K562 (cell line): ENCODE measurements around the gene SAP130. TPM values are rescaled to one million over a fixed set of nuclear protein-coding genes. Genes with fewer than 3 reads are reported as not detected.
A peak's percentile ranks its signal among the peaks of the same experiment; 100 is the strongest.

Source experiments
- ARID3B ChIP-seq: fragments of 250-450 bp; sonication (Bioruptor Pico); IDR thresholded peaks from 2 replicates; pipeline ENCODE4 v1.4.0; 2020; ENCODE audit warnings: borderline replicate concordance
- ATF4 ChIP-seq: fragments of 450-650 bp; formaldehyde crosslinking; IDR thresholded peaks from 2 replicates; pipeline ENCODE4 v1.4.0; 2022; ENCODE audit warnings: mild to moderate bottlenecking, moderate library complexity
- BCOR ChIP-seq: fragments of 450-650 bp; IDR thresholded peaks from 2 replicates; pipeline ENCODE4 v1.6.1; 2016
- CSDE1 ChIP-seq, 2 experiments: fragments of 450-650 bp; IDR thresholded peaks; 2 replicates each; pipeline ENCODE4 v1.6.1; 2016; ENCODE audit warnings: mild to moderate bottlenecking in 1 of 2
- CTBP1 ChIP-seq: fragments of 450-650 bp; IDR thresholded peaks from 2 replicates; pipeline ENCODE4 v1.6.1; 2016; ENCODE audit warnings: borderline replicate concordance
- DIDO1 ChIP-seq: fragments of 450-650 bp; IDR thresholded peaks from 2 replicates; pipeline ENCODE4 v1.6.1; 2016; ENCODE audit warnings: low read depth, missing biosample characterization, missing genetic modification characterization
- EGR1 ChIP-seq: fragments of 450-650 bp; conservative IDR thresholded peaks from 2 replicates; pipeline ENCODE4 v1.6.1; 2017; ENCODE audit warnings: mild to moderate bottlenecking
- ELK1 ChIP-seq: sonication (generic); formaldehyde crosslinking; IDR thresholded peaks from 2 replicates; pipeline ENCODE4 v1.8.1; 2022; ENCODE audit warnings: missing genetic modification reagents
- ETS2 ChIP-seq: IDR thresholded peaks from 2 replicates; pipeline ENCODE4 v1.6.1; 2016; ENCODE audit warnings: borderline replicate concordance, missing genetic modification characterization, mild to moderate bottlenecking, moderate library complexity, missing compliant biosample characterization; ENCODE audit not compliant: poor library complexity, severe bottlenecking
- FOXJ3 ChIP-seq: sonication (generic); formaldehyde crosslinking; IDR thresholded peaks from 2 replicates; pipeline ENCODE4 v1.4.0; 2020; ENCODE audit warnings: mild to moderate bottlenecking, missing genetic modification reagents
- GMEB1 ChIP-seq: fragments of 250-450 bp; sonication (Bioruptor Pico); IDR thresholded peaks from 2 replicates; pipeline ENCODE4 v1.4.0; 2020; ENCODE audit warnings: mild to moderate bottlenecking
- MAFK ChIP-seq: IDR thresholded peaks from 2 replicates; pipeline ENCODE4 v1.6.1; 2011; ENCODE audit warnings: low read length, improper control_type of control experiment
- PHF21A ChIP-seq: fragments of 450-650 bp; IDR thresholded peaks from 2 replicates; pipeline ENCODE4 v1.6.1; 2017; ENCODE audit warnings: low read depth, borderline replicate concordance
- RCOR1 ChIP-seq, 2 experiments: IDR thresholded peaks; 2 replicates each; pipeline ENCODE4 v1.6.1; 2012; ENCODE audit warnings: low read depth in 2 of 2, low read length in 2 of 2, borderline replicate concordance in 1 of 2, improper control_type of control experiment in 1 of 2
- SIX5 ChIP-seq, 2 experiments: IDR thresholded peaks; 2 replicates each; pipeline ENCODE4 v1.6.1; 2011; ENCODE audit warnings: low read length in 2 of 2, borderline replicate concordance in 1 of 2, low read depth in 1 of 2, mild to moderate bottlenecking in 1 of 2, moderate library complexity in 1 of 2; ENCODE audit not compliant: insufficient read depth in 1 of 2
- TEAD1 ChIP-seq, 2 experiments: fragments of 450-650 bp in 1 of 2; sonication (generic) in 1 of 2; formaldehyde crosslinking; IDR thresholded peaks; 2 replicates each; pipeline versions ENCODE4 v1.4.0 to v1.8.0; 2020 to 2022; ENCODE audit warnings: mild to moderate bottlenecking in 2 of 2, missing genetic modification reagents in 1 of 2
- ZBED1 ChIP-seq: IDR thresholded peaks from 2 replicates; pipeline ENCODE4 v1.6.1; 2014
- ZFP91 ChIP-seq: sonication (generic); formaldehyde crosslinking; IDR thresholded peaks from 2 replicates; pipeline ENCODE4 v1.8.0; 2022; ENCODE audit warnings: mild to moderate bottlenecking, missing genetic modification reagents
- ZKSCAN1 ChIP-seq: fragments of 150-350 bp; IDR thresholded peaks from 2 replicates; pipeline ENCODE4 v1.6.1; 2016; ENCODE audit warnings: low read depth, low read length
- ZNF3 ChIP-seq: fragments of 250-450 bp; sonication (Bioruptor Pico); IDR thresholded peaks from 2 replicates; pipeline ENCODE4 v1.5.0; 2021; ENCODE audit warnings: mild to moderate bottlenecking, moderate library complexity
- ZNF316 ChIP-seq: fragments of 450-650 bp; IDR thresholded peaks from 2 replicates; pipeline ENCODE4 v1.6.1; 2016
- ZNF398 ChIP-seq: fragments of 250-450 bp; sonication (Bioruptor Pico); IDR thresholded peaks from 2 replicates; pipeline ENCODE4 v1.8.0; 2021; ENCODE audit warnings: moderate library complexity, mild to moderate bottlenecking, inconsistent platforms
- polyA plus RNA-seq, 8 experiments: library from polyadenylated mRNA; depleted of rRNA in 4 of 8; stranded (reverse) in 5 of 8; unstranded in 3 of 8; fragments of >200 nt; fragmentation: Nextera tagmentation in 2 of 8; fragmentation: Illumina TruSeq in 1 of 8; extraction: Ambion mirVana in 2 of 8; extraction: Trizol in 1 of 8; gene quantifications; 2 replicates each; pipeline versions ENCODE4 v1.2.1 to v1.2.3, GENCODE V29; 2011 to 2014; ENCODE audit warnings: inconsistent platforms in 1 of 8, missing spikeins in 1 of 8
- total RNA-seq, 7 experiments: library from RNA; depleted of rRNA in 6 of 7; stranded (reverse); fragments of >200 nt in 6 of 7; fragmentation: Illumina TruSeq in 2 of 7; extraction: Trizol in 2 of 7; gene quantifications; 2 replicates each; pipeline versions ENCODE4 v1.2.1 to v1.2.3, GENCODE V29; 2011 to 2021; ENCODE audit warnings: low replicate concordance in 1 of 7

The SAP130 gene
- total and polyA plus RNA-seq, 9 of the 15 experiments (the other 6 are each of a cell fraction or from before 2014, with no cell fraction given), result 4.5 to 33.4 (median 7.4) TPM

- TF ChIP-seq ZFP91 (no peak), ETS2 (tag) (no peak), ZNF316 (peak; percentile 83), MAFK (peak; percentile 58; the same call in 1 of the 2 replicates), RCOR1 (IDR thresholded peaks at IDR 0.05; ENCODE audit: borderline replicate concordance in 1 of 2, low read depth in 2 of 2, low read length in 2 of 2) (no peak), ZBED1 (no peak), SIX5 (IDR thresholded peaks at IDR 0.05; ENCODE audit: borderline replicate concordance in 1 of 2, insufficient read depth in 1 of 2, low read depth in 1 of 2, low read length in 2 of 2) (no peak), BCOR (no peak), ARID3B (CRISPR knock-in tag) (no peak), ATF4 (no peak), ELK1 (CRISPR knock-in tag) (no peak), GMEB1 (no peak), CTBP1 (no peak), EGR1 (no peak), ZNF398 (CRISPR knock-in tag) (no peak), CSDE1 (IDR thresholded peaks at IDR 0.05) (no peak), ZNF3 (CRISPR knock-in tag) (no peak), PHF21A (no peak), ZKSCAN1 (no peak), DIDO1 (tag) (no peak), TEAD1 (CRISPR knock-in tag; IDR thresholded peaks at IDR 0.05) (no peak), FOXJ3 (CRISPR knock-in tag) (no peak)
Measured at GRCh38 chr2:127996160-127996559, 31.7 kb downstream of the SAP130 start (continued).
